HG03571 (cell line): Measurements from ENCODE around the gene SDK2.
"Not testable (repeated sequence)": the region's sequence is repeated elsewhere in the genome, so short reads cannot be mapped to it uniquely, and the experiment has no call there.

Experiments
- ATAC-seq: cut with Tn5 transposase; IDR thresholded peaks from one replicate; pipeline ENCODE4 v1.9.1; 2021; ENCODE audit not compliant: unreplicated experiment

The SDK2 gene

DNA sequence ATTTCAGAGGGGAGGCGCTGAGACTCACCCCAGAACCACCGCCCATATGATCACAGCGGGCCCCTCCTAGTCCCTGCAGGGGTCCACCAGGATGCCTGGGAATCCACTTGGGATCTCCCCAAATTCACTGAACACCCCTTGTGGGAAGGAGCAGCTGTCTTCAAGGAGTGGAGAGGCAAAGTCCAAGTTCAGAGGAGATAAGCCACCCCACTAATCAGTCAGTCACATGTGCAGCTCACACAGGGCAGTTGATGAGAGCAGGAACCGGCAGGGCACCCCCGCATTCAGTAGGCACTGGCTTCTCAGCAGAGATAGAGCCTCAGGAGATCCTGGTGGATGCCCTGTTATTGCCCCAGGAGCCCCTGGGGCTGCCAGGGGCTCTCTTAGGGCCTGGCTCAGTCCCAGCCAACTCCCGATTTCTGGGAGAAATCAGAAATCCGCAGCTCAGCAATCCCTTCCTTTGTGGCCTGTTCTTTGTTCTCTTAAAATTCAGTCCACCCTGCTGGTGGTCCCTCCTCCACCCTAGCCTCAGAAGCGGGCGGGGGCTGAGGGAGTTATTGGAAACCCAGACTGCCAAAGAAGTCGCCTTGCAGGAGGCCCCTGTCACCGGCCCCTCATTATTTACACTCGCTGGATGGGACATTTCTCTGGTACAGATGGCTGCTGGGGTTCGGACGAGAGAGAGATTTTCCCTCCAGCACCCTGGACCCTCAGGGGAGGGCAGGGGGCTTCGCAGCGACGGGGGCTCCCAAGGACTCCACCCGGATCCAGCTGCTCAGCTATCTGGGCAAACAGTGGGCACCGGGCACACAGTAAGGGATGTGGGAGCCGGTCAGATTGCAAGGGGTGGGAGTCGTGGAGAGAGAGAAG is 334.3 kb downstream of the SDK2 start:
- ATAC-seq: no peak

DNA sequence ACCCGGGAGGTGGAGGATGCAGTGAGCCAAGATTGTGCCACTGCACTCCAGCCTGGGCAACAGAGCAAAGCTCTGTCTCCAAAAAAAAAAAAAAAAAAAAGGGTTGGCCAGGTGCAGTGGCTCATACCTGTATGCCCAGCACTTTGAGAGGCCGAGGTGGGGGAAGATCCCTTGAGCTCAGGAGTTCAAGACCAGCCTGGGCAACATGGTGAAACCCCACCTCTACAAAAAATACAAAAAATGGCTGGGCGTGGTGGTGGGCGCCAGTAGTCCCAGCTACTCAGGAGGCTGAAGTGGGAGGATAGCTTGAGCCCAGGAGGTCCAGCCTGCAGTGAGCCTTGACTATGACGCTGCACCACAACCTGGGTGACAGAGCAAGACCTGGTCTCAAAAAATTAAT is 335.3 kb downstream of the SDK2 start:
- not testable (repeated sequence) for ATAC-seq

DNA sequence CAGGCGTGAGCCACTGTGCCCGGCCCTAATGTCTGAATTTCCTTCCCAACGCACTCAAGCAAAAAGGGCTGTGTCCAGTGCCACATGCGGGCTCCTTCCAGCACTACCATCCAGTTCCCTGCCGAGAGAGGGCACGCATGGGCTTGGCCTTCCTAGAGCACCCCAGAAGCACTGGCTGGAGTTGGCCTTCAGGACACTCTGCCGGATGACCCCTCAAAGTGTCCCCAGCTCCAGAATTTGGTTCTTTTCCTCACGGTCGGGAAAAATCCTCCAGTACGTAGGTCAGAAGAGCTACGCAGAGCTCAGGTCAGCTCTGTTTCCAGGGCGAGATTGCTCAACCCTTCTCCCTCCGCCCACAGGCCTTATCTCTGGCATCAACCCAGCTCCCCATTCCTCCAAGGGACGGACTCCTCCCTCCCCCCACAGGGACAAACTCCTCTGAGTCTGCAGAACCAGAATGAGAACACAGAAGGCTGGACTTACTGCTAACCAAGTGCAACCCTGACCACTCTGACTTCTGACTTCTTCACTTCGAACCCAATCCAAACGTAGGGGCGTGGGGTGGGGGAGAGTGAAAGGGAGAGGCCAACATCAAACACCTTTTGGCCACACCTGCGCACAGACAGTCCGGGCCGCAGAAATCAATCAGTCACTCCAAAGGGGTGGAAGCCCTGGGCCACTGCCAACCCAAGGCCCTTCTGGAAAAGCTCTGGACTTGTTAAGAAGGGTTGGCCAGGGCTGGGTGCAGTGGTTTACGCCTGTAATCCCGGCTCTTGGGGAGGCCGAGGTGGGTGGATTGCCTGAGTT is 336.0 kb downstream of the SDK2 start:
- ATAC-seq: no peak

DNA sequence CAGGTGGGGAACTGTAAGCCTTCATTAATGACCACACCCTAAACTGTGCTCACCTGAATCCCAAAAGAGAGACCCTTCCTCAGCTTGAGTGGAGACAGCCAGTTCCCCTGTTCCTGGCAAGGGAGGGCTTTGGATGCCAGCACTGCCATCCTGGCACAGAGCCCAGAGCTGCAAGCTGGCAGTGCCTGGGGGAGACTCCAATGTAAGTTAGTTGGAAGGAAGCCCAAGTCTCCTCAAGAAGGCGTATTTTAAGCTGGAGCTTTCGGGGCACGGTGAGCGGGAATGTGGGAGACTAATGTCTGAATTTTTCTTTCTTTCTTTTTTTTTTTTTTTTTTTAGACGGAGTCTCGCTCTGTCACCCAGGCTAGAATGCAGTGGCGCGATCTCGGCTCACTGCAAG is 337.1 kb downstream of the SDK2 start:
- ATAC-seq: no peak

DNA sequence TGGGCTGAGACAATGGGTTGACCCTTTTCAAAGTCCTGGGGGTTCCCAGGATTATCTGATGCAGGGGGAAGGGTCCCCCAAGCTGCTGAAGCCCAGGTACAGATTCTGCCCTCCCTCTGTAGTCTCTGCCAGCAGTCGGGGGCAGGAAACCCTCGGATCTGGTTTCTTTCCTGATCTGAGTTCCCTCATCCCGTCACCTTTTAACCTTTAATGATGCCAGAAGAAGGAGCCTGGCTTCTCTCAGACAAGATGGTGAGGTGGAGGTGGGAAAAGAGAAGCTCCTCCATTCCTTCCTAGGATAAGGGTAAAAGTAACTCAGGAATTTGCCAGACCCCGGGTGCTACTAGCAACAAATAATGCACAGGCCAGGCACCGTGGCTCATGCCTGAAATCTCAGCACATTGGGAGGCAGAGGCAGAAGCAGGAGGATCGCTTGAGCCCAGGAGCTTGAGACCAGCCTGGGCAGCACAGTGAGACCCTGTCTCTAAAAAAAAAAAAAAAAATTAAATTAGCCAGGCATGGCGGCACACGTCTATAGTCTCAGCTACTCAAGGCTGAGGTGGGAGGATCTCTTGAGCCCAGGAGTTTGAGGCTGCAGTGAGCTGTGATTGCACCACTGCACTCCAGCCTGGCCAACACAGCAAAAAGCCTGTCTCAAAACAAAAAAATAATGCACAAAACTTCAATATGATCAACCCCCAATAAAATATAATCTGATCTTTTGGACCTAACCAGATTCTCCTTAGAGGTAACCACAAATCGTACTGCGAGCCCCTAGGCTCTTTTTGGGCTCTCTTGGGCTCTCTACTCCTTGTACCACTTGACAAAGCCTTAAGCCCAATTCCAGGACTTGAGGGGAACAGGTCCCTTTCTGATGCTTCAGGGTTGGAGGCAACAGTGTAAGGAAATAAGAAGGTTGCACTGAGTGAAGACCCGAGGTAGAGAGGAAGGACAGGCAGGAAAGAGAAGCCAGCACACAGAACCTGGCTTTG is 338.1 kb downstream of the SDK2 start:
- no peak for ATAC-seq

DNA sequence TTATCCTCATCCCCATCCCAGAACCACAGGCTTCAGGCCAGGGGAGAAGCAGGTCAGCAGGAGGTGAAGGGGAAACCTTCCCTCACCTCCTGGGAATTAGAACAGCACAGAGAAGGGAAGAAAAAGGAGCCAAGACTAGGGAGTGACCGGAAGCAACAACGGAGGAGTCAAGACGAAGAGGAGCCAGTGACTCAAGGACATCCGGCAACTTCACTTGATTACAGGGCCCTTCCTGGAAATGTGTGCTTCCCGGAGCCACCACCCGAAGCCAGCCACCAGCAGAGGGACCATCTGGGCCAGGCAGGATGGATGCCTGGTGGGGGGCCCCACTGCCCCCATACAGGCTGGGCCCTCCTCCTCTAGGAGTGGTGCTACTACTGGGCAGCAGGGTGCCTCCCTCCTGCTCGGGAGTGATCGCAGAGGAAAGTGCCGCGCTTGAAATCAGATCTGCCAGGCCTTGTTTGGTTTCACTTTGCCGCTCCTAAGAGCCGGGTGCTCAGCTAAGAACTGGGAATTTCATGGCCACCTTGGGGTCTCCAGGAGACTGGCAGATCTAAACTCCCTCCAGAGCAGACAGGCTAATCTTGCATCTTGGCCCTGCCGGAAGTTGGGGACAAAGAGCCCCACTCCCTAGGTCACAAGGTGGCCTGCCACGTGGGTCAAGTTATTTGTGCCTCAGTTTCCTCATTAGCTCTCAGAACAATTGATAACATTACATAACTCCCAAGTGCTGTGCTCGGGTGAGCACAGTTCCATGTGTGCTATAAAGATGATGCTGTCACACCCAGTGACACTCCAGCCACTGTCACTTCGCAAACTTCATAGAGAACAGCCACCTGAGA is 339.1 kb downstream of the SDK2 start:
- ATAC-seq: no peak

DNA sequence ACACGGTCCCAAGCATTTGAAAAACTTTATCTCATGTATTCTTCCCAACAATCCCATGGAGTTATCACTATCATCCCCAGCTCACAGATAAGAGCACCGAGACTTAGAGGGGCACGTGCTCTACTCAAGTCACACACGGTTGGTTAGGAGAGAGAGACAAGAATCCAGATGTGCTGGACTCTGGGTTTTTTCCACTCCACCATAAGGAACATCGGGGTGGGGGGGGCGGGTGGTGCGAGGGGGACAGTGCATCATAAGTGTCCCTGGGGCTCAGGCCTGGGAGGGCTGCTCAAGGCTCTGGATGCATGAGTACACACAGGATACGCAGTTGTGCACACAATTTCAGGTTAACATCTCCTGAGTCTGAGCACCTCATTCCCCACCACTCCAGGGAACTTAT is 339.8 kb downstream of the SDK2 start:
- ATAC-seq: no peak

DNA sequence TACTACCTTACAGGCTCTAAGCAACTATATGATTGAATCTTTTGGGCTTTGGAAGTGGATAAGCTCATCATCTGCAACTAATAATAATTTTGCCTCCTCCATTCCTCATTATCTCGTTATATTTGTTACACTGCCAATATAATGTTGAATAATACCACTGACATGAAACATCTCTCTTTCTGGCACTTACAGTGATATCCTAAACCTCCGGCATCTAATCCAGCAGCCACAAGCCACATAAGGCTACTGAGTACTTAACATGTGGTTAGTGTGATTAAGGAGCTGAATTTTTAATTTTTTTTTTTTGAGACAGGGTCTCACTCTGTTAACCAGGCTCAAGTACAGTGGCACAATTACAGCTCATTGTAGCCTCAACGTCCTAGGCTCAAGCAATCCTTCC is 342.1 kb downstream of the SDK2 start:
- no peak for ATAC-seq

DNA sequence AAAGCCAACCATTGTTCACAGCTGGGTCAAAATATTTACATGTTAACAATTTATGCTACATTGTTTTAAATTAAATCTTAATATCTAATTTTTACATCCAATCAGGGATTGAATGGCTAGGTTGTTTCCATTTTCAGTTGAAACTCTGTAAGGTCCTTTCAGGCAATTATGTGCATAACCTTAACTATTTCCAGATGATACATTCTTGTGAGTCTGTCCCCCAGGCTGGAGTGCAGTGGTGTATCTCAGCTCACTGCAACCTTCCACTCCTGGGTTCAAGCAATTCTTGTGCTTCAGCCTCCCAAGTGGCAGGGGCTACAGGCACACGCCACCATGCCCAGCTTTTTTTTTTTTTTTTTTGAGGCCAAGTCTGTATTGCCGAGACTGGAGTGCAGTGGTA is 342.9 kb downstream of the SDK2 start:
- no peak for ATAC-seq

DNA sequence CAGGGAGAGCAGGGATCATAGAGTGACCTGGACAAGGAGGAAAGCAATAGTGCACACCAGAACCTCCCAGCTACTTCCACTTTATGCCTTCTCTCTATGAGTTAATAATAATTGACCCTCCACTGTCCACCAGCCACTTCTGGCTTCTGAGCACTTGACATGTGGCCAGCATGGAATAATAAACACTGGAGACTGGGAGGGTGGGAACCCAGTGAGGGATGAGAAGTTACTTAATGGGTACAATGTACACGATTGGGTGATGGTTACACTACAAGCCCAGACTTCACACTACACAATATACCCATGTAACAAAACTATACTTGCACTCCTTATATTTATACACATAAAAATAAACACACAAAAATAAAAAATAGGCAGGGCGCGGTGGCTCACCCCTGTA is 343.9 kb downstream of the SDK2 start:
- no peak for ATAC-seq

DNA sequence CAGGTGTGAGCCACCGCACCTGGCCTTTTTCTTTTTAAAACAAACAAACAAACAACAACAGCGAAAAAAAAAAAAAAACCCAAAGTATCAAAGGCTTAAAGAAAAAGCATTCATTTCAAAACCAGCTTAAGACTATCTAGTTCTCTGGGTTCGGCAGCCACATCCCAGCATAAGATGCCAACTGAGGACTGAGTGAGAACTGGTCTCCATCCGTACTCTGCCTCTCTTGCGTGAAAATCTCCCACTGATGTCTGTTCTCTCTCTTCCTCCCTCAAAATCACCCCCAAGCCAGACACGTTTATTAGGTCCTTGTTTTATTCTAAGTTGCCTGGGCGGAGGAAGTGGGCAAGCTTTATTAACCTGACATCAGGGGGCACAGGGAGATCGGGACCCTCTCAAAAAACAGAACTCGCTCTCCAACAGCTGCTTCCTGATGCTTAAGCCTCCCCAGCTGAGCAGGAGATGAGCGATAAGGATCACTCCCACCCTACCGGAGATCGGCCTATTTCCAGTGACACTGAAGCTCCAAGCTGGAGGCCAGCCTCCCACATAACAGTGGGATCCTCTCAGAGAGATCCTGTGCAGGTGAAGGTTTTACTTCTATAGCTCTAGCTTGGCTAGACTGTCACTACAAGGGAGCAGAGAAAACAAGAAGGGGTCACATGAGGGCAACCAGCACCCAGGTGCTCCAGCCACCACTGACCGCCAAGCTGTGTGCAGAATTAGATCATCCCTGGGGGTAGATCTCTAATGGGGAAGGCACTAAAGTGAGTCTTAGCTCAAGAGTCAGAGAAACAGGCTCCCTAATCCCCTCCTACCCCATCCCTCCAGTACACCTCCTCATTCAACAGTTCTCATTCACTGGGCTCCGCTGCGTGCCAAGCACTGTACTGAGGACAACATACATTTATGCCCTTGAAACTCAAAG is 346.0 kb downstream of the SDK2 start:
- peak; percentile 65 for ATAC-seq

DNA sequence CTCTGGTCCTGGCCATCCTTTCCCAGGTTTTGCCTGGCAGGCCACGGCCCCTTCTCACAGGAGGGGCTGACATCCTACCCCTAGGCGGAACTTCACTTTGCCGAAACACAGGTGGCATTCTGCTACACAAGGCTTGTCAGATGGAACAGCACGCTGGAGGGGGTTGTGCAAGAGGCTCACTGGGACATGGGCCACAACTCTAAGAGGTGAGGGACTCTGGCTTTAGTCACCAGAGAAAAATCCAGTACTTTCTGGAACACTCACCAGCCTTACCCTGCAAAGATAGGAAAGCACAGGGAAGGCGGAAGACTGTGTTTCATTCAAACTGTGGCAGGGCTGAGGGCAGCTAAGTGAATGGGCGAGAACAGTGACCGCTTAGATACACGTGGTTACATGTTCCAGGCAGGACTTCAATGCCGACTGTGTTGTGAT is 350.7 kb downstream of the SDK2 start:
- no peak for ATAC-seq

DNA sequence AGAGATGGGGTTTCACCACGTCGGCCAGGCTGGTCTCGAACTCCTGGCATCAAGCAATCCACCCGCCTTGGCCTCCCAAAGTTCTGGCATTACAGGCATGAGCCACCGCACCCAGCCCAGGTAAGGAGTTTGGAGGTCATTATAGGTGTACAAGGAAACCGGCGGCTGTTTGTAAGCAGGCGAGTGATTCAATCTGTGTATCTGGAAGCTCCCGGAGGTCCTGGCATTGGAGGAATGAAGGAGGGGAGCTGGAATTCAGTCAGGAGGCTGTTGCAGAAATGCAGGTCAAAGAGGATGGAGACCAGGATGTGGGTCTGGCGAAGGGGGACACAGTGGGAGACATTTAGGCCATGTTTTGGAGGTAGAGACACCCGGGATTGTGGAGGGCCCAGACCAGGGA is 351.2 kb downstream of the SDK2 start:
- ATAC-seq: no peak

DNA sequence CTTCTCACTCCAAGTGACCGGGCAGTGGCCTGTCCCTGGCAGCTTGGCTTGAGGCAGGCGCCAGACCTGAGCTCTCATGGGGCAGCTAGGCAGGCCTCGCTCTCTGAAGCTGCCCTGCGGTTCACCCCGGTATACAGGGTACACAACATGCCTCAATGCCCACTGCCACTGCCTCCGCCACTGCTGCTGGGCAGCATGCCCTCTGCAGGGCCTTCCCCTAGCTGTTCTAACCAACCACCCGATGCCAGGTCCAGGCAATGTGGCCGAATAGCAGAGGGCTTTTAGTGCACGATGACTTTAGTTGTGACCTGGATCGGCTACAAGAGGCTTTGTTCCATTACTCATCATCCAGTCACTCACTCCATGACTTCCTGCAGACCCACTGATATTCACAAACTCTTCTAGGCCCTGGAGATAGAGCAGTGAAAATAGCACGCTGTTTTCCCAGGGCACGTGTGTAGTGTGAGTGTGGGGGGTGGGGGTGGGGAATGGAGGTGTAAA is 352.2 kb downstream of the SDK2 start:
- no peak for ATAC-seq

DNA sequence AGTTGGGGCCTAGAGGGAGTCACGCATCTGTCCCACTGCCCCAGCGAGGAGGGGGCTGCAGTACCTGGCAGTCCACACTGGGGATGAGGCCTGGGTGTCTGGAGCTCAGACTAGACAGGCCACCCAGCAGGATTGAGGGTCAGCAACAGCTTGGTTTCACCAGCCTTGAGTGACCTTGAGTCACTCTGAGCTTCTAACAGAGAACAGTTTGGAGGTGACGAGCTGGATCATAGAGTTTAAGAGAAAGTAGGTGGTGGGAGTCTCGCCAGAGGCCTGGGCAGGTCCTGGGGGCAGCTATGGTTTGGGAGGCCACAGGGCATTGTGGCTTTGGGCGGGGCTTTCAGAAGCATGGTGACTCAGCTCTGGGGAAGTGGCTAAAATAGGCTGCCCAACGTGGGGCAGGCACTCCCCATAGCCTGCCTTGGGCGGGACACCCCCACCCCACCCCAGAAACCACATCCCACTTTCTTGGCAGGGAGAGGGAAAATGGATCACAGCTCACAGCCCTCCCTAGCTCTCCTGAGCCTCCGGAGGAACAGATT is 352.9 kb downstream of the SDK2 start:
- peak; percentile 86 for ATAC-seq

DNA sequence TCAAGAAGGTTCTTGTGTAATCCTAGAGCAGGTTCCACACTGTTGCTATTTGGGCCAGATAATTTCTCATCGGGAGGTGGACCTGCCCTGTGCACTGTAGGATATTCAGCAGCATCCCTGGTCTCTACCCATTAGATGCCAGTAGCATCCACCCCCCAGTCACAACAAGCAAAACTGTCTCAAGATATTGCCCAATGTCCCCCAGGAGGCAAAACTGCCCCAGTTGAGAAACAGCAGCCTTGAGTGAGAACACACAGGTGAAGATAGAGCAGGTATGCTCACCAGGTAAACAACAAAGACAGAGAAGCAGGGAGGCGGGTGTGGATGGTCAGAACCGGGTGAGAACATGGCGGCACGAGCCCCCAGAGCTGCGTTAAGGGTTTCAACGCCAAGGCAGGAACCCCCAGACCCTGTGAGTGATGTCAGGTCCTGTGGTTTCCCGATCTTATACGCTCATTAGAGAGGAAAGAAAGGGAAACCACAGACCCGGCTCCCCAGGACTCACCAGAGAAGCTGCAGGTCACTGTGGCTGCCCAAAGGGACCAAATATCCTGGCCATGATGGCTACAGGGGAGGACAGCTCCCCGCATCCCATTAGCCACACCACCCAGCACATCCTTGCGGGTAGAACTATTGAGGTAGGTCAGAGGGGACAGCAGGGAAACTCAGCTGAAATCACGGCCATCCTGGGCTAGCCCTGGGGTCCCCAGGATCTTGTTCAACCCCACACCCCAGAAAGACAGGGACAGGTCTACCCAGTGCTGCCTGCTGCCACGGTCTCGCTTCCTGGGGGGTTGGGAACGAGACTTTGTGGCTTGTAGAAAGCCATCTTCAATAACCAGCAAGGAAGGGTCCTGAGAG is 353.6 kb downstream of the SDK2 start:
- peak; percentile 43 for ATAC-seq

DNA sequence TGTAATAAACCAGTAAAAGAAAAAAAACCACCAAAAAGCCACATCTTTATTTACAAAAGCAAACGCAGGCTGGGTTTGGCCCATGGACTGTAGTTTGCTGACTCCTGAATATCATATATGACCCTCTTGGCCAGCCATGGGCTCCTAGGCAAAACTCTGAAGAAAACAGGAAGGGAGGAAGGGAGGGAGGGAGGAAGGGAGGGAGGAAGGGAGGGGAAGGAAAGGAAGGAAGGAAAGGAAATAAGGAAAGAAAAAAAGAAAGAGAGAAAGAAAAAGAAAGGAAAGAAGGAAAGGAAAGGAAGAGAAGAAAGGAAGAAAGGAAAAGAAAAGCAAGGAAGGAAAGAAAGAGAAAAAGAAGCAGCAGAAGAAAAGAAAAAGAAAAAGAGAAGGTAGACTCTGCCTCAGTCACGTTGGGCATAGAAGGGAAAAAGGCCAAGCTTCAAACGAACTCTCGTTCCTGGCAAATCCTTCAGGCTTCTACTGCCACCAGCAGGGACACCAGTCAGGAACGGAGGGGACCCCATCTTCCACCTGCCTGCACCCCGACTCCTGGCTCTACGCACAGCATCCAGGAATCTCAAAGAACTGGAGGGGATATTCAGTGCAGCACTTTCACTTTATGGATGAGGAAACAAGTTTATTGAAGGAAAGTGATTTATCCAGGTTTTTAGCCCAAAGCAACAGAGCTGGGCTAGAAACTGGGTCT is 354.5 kb downstream of the SDK2 start:
- ATAC-seq: no peak
